CD4-positive, alpha-beta T cell treated with Interleukin-15 for 1 hour (primary cell): ENCODE measurements around the gene AMBRA1.

ENCODE experiments used
- DNase-seq: peaks from one replicate; pipeline ENCODE4 v3.0.0-alpha.2; 2020

The AMBRA1 gene

DNA sequence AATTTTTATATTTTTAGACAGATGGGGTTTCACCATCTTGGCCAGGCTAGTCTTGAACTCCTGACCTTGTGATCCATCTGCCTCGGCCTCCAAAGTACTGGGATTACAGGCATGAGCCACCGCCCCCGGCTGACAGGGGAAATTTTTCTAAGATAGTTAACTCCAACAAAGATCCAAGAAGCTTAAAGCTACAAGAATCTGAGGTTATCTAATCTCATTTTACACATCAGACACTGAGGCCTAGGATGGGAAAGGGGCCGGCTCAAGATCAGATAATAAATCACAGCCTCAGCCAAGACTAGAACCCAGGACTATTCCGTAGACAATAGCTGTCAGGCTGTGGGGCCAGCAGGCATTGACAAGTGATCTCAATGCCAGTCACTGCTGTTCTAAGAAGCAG, 94.0 kb downstream of the AMBRA1 start:
- DNase-seq = no peak

DNA sequence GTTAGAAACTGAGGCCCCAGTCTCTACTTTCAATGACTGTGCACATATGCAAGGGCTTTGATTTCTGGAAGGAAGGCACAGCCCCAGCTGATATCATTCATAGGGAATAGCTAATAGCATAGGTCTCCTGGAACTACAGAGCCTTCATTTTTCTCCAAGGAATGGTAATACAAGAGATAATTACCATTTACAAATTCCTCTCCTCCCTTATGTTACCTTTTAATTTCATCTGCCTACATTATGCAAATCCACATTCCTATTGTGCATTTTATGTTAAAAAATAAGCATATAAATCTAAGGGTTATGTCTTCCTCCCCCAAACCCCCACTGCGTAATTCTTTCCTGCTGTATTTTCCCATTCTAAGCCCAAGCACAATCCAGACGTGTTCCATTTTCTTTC, 94.9 kb downstream of the AMBRA1 start:
- no peak for DNase-seq

DNA sequence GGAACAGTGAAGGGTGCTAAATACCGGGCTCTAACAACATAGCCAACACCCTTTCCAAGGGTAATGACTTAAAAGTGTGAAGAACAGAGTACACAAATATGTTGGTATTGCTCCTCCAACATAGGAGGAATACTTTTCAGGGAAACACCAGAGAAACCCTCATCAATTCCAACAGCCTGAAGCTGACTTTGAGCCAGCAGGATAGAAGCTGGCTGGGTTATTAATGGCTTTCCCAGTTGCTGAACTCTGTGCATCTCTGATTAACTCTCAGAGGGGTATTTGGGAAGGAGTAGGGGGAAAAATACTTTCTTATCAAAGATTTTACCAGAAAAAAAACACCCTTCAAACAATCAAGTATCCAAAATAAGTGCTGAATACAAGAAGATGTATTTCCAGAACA, 95.6 kb downstream of the AMBRA1 start:
- no peak for DNase-seq

DNA sequence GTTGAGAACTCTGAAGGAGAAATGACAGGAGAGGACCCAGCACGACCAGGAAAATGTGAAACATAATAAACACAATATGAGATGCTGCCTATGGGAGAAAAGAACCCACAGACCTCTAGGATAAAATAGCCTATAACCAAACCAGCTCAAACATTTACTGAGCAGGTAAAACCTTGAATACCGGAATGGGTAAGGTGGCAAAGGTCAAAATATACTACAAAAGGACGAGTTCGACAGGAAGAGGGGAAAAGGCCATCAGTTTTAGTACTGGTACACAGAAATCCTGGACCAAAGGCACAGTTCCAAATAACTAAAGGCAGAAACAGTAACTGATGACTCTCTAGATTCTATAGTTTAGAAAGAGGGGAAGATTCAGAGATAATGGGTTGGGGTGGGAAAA, 96.3 kb downstream of the AMBRA1 start:
- no peak for DNase-seq

DNA sequence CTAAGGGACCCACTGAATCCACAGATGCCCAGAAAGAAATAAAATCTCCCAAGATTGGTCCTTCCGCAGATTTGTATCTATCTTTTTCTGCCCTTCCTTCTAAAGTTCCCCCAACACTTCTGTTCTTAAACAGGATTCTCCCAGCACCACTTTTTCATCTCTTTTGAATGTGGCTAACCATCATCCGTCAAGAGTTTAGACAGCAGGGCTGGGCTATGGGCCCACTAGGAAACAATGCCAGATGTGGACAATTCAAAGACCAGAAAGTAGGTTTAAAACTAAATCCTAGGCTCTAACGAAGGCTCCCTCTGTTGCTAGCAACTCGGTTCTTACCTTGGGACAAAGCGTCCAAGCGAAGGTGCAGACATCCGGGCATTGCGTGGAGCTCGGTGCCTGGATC, 100.0 kb downstream of the AMBRA1 start:
- DNase-seq = no peak

DNA sequence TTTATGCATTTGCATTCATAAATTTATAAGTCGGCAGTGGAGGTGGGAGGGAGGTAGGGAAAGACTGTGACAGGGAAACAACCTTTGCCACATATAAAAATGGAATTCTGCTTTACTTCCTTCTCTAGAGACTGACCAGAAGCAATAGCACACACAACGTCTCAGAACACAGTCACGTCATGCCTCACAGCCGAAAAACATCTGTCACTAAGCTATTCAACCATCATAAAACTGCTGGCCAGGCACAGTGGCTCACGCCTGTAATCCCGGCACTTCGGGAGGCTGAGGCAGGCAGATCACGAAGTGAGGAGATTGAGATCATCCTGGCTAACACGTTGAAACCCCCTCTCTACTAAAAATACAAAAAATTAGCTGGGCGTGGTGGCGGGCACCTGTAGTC, 101.3 kb downstream of the AMBRA1 start:
- no peak for DNase-seq

DNA sequence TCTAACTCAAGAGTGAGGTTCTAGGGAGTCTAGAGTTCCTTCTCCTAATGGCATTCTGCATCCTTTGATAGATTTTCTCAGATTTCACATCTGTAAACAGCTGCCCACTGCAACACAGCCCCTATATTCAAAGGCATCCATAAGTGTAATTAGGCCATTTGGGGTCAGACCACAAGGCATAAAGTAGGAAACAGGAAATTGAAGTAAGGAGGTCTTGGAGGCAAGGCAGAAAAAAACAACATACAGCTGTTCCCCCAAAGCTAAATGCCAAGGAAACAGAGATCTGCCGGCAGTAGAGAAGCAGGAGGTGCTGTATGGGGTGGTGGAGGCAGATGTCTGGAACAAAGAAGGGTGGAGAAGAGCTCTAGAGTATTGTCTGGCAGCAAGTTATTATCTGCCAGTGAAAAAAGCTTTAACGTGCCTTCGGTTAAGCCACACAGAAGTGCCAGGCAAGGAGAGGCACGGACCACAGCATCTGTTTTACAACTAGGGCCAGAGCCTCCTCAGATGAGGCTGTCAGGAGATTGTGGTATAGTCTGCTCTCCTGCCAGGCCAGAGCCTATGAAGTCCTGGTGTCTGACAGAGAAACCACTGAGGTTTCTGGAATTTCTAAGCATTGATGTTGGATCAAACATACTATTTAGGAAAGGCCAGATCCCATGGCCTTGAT, 102.0 kb downstream of the AMBRA1 start:
- DNase-seq = no peak

DNA sequence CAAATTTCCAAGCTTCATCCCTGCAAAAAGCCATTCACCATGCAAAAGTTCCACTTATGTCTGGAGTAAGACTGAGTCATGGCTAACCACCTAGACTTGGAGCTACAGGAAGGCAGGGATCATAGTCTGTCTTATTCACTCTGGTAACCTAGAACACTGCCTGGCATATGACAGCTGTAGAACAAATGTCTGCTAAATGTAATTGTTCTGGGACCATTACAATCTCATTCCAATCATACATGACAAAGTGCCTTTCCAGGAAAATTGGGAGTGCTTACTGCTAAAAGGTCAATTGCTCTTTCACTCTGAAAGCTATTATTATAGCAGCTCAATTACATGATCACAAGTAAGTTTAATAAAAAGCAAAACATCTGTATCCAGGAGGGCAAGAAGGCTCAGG, 103.2 kb downstream of the AMBRA1 start:
- DNase-seq = no peak

DNA sequence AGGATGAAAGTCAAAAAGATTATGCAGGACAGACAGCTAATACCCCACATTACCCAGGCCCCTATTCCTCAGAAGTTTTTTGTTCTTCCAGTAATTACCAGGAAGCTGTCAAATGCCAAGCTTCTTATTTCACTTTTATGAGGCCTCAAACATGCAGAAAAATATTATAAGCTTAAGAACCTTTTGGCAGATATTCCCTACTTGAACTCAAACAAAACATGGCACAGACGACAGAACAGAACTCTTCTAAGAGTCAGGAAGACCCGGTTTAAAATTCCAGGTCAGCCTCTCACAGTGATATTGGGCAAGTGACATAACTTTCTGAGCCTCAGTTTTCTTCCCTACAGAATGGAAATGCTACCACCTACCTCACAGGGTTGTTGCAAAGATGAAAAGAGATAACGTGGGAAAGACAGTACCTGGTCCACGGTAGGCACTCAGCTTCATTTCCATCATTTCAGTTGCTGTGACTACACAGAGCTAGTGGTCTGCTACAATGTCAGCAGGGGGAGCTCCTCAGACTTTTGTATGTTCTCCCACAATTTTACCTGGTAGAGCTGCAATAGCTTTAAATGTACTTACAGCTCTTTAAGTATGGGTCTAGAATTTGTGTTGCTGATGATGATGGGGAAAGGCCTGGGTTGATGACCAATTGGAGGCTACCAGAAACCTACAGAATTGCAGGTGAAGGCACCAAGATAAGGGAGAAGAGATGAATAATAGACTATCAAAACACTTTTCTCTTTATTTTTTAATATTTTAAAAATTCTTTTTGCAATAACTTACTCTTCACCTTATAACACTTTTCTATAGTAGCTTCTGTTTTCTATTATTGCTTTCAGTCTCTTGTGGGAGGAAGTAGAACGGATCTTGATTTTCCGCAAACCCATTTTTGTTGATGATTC, 103.9 kb downstream of the AMBRA1 start:
- DNase-seq = no peak

DNA sequence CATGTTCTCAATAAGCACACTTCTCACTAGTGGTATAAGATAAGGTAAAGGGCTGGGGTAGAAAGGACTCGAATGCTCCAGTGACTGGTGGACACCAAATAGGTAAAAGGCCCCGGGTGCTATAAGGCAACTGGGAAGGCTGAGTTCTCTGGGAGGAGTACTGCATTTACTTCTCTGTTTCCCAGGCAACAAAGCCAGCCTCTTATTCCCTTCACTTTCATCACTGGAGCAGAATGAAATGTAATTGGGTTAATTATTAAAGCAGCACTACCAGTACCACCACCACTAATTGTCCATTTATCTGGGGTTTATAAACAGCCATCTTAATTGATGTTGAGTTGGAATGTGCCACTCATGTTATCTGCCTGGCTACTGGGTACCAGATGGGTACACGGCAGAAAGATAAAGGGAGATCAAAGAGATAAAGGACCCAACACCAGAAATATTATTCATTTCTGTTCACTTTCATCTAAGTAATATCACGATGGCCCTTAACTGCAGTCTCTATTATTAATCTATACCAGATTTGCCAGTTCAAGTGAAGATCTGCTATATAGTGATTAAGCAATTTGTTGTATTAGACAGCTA, 107.9 kb downstream of the AMBRA1 start:
- DNase-seq = no peak

DNA sequence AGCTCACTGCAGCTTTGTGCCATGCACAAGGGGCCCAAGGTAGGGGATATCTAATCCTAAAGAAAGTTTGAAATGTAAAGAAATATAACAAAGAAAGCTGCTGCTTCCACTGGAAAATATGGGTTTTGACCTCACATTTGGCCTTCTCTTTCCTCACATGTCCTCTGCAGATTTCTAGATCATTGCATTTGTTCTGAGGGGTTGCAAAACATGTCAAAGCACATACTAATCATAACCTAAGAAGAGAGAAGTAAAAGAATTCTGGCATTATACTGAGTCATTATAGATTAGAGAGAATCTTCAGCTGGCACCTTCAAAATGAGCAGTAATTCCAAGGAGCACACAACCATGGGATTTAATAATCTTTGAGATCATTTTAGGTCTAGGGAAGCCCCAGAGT, 109.7 kb downstream of the AMBRA1 start:
- no peak for DNase-seq

DNA sequence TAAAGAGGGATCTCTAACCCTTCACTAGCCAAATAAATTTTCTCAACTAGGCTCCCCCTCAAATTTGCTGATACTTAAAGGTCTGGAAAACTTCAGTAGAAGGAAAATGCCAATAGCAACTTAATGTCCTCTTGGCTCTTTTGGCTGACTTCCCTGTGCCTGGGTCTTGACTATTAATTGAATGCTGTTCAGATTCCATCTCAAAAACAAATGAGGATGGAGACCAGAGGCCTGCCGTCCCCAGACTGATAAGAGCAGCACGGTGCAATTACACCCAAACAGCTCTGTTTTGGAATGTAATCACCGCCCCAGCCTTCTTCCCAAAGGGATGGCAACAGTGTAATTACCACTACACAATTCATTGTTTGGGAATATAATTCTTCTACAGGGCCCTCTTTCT, 112.9 kb downstream of the AMBRA1 start:
- DNase-seq = no peak

DNA sequence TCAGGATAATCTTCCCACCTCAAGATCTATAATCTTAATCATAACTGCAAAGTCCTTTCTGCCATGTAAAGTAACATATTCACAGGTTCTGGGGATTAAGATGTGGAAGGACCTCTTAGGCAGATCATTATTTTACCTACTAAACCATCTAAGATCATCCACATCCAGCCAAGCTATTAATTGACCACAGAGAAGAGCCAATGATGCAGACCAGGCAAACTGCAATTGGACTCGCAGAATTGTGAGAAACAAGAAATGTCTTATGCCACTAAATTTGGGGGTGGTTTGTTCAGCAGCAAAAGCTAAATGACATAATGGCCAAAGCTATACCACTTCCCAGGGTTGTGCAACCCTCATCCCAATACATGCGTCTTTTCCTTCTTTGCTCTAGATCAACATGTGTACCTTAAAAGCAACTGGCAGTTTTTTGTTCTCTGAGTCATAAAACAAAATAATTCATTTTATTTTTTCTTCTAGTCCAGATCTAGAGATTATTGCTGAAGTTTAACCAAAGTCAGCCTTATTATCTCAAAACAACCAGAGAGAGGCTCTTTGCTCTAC, 113.6 kb downstream of the AMBRA1 start:
- no peak for DNase-seq

DNA sequence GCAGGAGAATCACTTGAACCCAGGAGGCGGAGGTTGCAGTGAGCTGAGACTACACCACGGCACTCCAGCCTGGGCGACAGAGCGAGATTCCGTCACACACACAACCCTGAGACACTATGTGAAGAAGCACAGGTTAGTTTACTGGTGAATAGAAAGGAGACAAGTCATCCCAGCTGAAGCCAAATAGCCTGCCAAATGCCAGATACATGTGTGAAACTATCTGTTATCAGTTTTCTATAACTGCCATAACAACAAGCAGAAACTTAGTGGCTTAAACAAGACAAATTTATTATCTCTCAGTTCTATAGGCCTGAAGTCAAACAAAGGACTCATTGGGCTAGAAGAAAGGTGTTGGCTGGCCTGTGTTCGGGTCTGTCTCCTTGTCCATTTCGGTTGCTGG, 114.2 kb downstream of the AMBRA1 start:
- no peak for DNase-seq

DNA sequence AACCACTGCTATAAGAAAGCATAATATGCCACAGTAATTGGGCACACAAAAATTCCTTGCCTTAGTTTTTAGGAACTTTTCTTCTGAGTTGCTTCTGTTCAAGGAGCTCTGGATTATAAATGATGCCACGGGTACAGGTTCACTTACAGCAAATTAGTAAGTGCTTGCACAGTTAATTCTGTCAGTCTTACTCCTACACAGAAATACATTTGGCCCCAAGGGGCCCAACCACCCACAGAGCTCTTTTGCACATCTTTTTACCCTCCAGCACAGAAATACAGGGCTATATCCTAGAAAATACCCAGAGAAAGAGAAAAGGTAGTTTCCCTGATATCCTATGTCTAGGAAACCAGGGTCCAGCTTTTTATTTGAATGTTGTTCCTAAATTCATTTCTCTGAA, 115.6 kb downstream of the AMBRA1 start:
- DNase-seq = no peak

DNA sequence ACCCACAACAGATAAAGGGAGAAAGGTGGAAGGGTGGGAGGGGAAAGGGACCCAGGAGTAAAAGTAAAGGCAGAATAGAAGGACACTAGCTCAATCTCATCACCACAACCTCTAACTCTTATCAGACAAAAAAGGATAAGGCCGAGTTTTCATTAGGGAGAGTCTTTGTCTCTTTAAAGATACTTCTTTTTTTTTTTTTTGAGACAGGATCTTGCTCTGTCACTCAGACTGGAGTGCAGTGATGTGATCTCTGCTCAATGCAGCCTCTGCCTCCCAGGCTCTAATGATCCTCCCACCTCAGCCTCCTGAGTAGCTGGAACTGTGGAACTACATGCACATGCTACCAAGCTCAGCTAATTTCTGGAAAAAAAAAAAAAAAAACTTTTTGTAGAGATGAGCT, 116.7 kb downstream of the AMBRA1 start:
- no peak for DNase-seq

DNA sequence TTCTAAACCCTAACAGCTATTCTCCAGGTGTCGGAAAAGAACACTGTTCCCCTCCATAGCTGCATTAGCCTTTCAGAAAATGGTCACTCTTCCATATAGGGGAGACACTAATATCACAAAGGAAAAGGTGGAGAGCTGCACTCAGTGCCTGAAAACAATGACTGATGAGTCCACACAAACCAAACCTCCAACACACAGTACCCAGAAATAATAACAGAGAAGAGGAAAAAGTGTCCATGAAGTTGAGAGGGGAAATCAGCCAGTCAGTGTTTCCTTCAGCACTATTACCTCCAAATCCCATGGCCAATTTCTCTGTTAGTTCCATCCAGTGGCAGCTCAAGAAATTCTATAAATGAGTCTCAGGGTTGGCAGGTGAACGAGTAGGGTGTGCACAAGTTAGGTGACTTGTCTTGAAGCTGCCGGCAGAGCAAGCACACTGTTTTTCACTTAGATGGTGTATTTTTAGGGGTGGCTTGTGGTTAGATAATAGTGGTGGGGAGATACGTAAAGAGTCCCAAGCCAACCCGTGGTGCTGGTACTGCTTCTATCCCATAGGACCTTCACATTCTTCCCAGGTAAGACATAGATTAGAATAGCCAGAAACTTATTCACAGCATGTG, 117.8 kb downstream of the AMBRA1 start:
- no peak for DNase-seq

DNA sequence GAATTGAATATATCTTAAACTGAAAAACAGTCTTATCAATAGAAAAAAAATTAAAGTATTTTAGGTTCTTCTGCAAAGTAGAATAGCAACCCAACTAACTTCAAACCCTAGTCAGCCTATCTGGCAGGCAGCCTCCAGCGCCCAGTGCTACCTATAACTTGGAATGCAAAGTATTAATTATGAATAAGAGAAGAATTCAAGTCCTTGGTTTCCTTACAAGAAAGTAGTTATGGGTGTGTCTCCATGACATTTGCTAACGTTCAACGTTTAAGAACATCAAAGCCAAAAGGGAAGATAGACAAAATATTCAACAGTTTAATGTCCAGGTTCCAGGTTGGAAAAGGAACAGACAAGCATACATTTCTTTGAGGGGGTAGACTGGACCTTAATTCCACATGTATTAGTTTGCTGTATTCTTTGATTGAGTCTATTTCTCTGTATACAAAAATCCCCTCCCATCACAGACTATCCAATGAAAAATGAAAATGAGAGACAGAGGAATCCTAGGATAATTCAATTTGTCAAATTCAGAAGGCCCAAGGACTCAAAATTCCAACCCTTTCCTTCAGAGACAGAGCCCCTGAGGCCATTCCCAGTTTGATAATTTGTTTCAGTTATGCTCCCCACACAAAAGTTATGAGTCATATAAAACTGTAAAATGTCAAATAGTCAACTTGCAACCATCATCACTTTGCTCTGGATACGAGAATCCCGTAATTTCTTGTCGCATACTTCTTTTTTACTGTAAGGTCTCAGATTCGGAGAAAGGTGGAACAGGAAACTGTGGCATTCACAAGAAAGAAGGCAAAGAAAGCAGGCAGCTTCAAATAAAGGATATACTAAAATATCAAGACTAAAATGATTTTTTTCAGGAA, 118.5 kb downstream of the AMBRA1 start:
- DNase-seq = no peak

DNA sequence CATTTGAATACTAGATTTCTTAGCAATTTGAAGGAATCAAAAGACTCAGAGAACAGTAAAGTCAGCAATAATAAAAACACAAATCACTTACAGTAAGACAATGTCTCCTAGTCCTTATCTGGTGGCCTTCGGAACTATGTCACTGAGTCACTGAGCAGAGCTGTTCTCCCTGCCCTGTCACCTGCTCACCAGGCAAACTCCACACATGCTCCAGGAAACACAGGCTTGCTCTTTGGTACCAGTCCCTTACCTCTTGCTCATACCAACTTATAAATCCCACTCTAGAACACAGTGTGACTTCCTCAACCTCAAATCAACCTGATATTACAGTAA, 121.2 kb downstream of the AMBRA1 start:
- no peak for DNase-seq

DNA sequence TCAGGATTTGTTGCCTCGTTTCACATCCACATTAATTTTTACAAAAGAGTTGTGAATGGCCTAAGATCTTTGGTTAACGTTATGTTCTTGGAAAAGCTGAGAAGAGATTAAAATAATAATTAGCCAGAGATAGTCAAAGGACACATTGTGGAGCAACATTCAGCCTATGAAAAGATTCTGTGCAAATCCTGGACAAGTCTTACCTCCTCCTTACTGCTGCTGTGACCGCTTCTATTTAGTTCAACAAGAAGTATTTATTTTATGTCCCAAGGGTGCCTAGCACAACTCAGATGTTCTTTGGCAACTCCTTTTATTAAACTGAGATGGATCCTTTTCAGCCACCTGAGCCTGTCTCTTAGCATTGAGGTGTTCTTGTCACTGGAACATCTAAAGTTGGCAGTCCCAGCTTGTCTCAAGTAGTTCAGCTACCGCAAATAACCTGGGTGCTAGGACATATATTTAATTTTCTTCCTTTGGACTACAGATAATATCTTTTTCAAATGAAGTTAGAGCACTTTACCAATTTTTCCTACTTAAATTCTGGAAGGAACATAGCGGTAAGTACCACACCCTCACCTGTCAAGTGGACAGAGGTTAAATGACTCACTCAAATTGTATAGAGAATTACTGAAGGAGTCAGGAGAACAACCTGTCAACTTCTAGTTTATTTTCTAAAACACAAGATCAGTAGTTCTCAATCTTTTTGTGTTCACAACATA, 121.7 kb downstream of the AMBRA1 start:
- no peak for DNase-seq

DNA sequence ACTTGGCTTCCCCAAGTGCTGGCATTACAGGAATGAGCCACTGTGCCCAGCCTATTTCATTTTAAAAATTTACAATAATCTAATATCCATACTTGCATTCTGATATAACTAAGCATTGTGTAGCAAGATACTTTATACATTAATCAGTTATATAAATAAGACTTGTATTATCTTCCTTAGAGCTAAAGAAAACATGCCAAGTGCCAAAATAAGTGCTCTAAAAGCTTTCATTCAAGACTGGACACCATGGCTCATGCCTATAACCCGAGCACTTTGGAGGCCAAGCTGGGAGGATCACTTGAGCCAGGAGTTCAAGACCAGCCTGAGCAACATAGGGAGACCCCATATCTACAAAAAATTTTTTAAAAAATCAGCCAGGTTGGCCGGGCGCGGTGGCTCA, 123.9 kb downstream of the AMBRA1 start:
- DNase-seq = no peak

DNA sequence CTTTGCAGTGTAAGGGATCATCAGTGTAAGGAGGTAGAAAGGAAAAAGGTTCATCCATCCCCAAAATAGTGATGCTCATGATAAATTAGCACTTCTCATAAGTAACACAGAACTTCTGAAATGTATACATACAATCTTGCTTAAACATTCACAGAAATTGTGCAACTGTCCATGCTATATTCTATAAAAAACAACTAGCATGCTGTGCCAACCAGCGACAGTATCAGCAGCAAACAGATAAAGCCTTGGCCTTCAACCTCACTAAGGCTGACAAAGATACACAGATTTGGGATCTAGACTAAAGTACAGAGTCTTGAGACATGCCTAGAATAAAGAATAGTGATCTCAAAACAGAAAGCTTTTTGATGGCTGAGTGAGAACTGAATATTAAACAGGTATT, 128.1 kb downstream of the AMBRA1 start:
- DNase-seq = no peak
